HG03095 (cell line): ENCODE data around the gene TMC3.
"Not testable (repeated sequence)": the region's sequence is repeated elsewhere in the genome, so short reads cannot be mapped to it uniquely, and the experiment has no call there.

Experiments
- ATAC-seq: cut with Tn5 transposase; IDR thresholded peaks from one replicate; pipeline ENCODE4 v1.9.1; 2021; ENCODE audit warnings: moderate library complexity; ENCODE audit not compliant: unreplicated experiment

TMC3 gene

DNA sequence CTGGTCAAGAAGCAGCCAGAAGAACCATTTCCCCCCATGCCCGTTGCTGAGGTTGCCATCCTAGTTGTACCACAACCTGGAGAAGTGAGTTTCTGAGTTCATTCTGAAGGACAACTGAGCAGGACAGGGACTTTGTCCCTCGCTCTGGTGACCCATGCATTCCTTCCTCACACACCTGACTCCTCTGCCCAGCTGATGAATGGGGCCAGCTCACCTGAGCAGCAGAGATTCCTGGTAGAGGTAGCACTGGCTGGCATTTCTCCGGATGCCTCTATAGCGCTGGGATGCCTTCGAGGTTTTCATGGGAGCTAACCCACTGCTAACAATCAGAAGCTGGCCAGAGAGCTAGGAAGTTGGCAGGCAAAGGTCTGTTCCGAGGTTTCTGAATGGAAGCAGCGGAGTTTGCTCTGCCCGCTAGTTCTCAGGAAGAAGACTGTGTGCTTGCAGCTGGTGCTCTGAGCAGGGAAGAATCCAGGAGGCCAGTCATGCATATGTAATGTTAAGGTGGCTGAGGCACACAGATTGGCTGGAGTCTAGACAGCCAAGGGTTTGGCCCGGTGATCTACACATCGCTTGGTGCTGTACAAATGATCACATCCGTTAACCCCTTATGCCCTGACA, at the start of gene TMC3:
Gene TMC3 (minus strand): TSS at position 439 of the 621 bp plus-strand sequence. CDS start 136 bp downstream, at position 303.
- no peak for ATAC-seq

DNA sequence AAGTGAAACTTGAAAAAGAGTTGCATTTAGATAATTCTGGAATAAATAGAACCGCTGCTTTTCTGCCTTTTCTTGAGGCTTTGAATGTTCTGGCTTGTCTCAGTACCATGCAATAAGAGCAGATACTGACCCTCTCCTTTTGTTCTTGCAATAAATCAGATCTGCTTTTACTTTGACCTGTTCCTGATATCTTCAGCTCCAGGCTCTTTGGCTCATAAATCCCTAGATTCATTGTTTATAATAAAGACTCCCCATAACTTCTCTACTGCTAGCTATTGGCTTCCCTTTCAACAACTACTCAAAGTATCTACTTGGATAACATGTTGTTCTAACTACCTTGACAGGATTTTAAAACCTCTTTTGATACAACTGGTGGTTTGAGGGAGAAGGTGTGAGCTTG, 47.4 kb upstream of the TMC3 start:
- no peak for ATAC-seq

GRCh38 chr15:81419332-81419943, 45.4 kb upstream of the TMC3 start:
- no peak for ATAC-seq

- ATAC-seq: no peak
Observed at GRCh38 chr15:81418891-81419290, 44.9 kb upstream of the TMC3 start.

DNA sequence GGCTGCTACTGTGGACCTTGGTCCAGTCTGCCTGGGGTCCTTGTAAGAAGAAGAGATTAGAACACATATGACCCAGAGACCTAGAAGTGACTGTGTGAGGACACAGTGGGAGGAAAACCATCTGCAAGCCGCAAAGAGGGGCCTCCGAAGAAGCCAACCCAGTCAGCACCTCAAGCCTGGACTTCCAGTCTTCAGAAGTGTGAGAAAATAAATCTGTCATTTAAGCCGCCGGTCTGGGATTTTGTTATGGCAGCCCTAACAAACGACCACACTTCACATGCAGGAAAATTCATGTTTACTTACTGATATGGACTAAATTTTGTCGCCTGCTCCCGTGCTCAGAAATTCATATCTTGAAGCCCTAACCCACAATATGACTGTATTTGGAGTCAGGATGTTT, 44.4 kb upstream of the TMC3 start:
- ATAC-seq: no peak

- ATAC-seq: not testable (repeated sequence)
Observed at GRCh38 chr15:81414274-81414968, 40.4 kb upstream of the TMC3 start.

GRCh38 chr15:81413851-81414250, 39.8 kb upstream of the TMC3 start:
- no peak for ATAC-seq

GRCh38 chr15:81411969-81412633, 38.1 kb upstream of the TMC3 start:
- ATAC-seq: no peak

DNA sequence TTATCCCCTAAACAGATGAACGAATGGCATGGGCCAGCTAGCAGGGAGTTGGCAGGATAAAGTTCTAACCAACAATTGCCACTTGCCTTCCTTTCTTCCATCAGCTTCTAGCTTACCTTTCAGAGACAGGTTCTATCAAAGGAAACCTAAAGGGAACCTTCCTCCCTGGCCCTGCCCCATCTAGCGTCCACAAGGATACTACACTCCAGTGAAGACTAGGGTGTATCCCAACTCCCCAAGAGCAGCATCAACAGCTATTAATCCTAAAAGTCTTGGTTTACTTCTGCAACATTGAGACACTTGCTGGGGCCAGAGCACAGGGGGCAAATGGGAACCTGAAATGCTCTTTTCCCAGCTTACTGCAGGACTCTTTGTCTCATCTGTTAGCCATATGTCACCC, 37.0 kb upstream of the TMC3 start:
- no peak for ATAC-seq

DNA sequence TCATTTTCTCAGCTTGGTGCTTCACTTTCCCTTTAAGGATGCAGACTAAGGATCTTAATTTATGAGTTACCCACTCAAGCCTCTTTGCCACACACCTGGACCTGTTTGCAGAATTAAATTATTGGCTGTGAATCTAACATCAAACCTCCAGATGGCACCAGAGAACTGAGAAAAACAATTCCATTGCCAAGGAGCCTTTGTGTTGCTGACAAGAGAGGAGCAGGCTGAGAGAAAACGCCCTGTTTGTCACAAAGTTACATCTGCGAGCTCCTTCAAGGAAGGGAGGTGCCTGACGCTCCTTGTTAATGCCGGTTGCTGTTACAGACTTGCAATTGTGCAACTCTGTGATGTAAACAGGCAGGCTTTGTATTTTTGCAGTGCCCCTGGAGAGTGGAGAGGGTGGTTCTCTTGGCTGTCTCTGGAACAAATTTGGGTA, 36.3 kb upstream of the TMC3 start:
- ATAC-seq: no peak

GRCh38 chr15:81407718-81408117, 33.7 kb upstream of the TMC3 start:
- ATAC-seq: no peak

GRCh38 chr15:81407176-81407575, 33.2 kb upstream of the TMC3 start:
- ATAC-seq: no peak

DNA sequence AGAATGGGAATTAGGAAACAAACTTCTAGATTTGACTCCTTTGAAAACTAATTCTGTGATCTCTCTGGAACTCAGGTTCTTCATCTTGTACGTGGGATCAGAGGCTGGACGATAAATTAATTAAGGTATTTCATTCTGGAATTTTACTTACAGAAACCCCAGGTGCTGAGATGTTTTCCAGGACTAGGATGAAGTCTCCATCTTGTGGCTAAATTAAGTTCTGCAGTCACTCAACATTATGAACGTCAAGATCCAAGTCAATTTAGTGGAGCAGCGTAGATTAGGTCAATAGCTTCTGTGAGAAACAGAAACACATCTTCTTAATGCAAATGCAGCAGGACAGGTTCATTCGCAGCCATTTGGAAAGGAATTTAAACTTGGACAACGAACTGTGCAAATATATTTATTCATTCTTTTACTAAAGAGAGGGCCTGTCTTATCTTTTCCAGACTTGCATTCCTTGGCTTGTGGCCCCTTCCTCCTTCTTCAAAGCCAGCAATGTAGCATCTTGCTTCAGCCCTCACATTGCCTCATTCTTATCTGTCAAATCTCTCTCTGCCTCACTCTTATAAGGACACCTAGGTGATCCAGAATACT, 26.7 kb upstream of the TMC3 start:
- no peak for ATAC-seq

GRCh38 chr15:81398910-81399551, 25.0 kb upstream of the TMC3 start:
- no peak for ATAC-seq

DNA sequence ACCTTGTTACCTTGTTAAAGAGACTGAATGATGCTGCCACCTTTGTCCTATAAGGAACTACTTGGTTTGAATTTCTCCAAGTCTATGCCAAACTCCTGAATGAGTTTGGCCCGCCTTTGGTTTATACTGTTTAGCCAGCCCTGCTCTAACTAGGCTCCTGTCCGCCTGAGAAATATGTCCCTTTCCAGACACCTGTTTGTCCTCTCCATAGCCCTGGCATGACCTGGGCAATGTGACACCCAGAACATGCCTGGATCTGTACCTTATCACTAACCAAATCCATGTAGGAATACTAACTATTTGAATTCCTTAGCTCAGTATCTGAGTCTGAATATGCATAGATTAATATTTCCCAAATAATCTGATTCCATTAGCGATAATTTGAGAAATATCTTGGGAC, 24.4 kb upstream of the TMC3 start:
- ATAC-seq: no peak

GRCh38 chr15:81394603-81395002, 20.6 kb upstream of the TMC3 start:
- ATAC-seq: no peak

DNA sequence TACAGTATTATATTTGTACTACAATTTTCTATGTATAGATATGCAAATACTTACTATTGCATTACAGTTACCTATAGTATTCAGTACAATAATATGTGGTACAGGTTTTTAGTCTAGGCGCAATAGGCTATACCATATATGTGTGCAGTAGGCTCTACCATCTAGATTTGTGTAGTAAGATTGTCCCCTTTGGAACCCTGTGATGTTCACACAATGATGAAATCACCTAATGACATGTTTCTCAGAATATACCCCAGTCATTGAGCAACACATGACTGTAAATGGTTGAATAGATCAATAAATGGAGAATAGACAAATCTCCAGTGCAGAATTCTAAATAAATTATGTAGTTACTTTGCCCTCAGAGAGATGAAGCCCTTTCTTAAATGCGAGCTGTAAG, 17.6 kb upstream of the TMC3 start:
- ATAC-seq: no peak

- ATAC-seq: no peak
Observed at GRCh38 chr15:81388436-81388770, 14.4 kb upstream of the TMC3 start.

- no peak for ATAC-seq
Observed at GRCh38 chr15:81387621-81388435, 13.8 kb upstream of the TMC3 start.

DNA sequence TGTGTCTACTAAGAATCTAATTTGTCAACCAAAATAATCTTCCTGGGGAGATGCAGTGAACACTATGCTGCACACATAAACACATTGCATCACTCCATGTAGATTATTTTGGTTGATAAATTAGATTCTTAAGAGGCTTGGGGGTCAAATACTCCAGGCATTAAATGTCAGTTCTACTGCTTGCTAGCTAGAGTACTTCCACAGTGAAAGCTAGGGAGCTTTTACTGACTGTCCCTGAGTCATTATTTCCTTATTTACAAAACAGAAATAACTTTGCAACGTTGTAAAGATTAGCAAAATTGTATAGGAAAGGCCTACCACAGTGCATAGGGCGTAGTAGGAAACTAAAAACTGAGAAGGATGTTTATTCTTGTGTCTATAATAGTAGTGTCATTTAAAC, 12.9 kb upstream of the TMC3 start:
- ATAC-seq: no peak
